Liver (tissue), 3 donors: Measurements from ENCODE around the gene SYNGR1.

Experiments used
- CTCF ChIP-seq: fragments of 150-350 bp; IDR thresholded peaks from 2 replicates; pipeline ENCODE4 v1.5.1; 2017; ENCODE audit warnings: improper control_type of control experiment, low read depth, low read length; ENCODE audit not compliant: missing input control
- EGR1 ChIP-seq, 2 donors: IDR thresholded peaks; 2 replicates each; pipeline ENCODE4 v1.6.1; 2016 to 2018; ENCODE audit warnings: antibody characterized with exemption in 2 of 2, low read depth in 2 of 2
- FOXA1 ChIP-seq: IDR thresholded peaks from 2 replicates; pipeline ENCODE4 v1.6.1; 2016; ENCODE audit warnings: antibody characterized with exemption
- HNF4G ChIP-seq: IDR thresholded peaks from 2 replicates; pipeline ENCODE4 v1.6.1; 2016; ENCODE audit warnings: antibody characterized with exemption
- JUND ChIP-seq, 2 donors: IDR thresholded peaks; 2 replicates each; pipeline ENCODE4 v1.6.1; 2016; ENCODE audit warnings: antibody characterized with exemption in 2 of 2
- MAX ChIP-seq: IDR thresholded peaks from 2 replicates; pipeline ENCODE4 v1.6.1; 2016; ENCODE audit warnings: antibody characterized with exemption
- RAD21 ChIP-seq, 2 donors: IDR thresholded peaks; 2 replicates each; pipeline ENCODE4 v1.6.1; 2016; ENCODE audit warnings: antibody characterized with exemption in 2 of 2, mild to moderate bottlenecking in 2 of 2
- REST ChIP-seq: IDR thresholded peaks from 2 replicates; pipeline ENCODE4 v1.6.1; 2016; ENCODE audit warnings: antibody characterized with exemption, mild to moderate bottlenecking
- RXRA ChIP-seq, 2 donors: IDR thresholded peaks; 2 replicates each; pipeline ENCODE4 v1.6.1; 2017 to 2018; ENCODE audit warnings: antibody characterized with exemption in 2 of 2, mild to moderate bottlenecking in 1 of 2
- SP1 ChIP-seq: IDR thresholded peaks from 2 replicates; pipeline ENCODE4 v1.6.1; 2018; ENCODE audit warnings: antibody characterized with exemption, mild to moderate bottlenecking
- TAF1 ChIP-seq: conservative IDR thresholded peaks from 2 replicates; pipeline ENCODE4 v1.6.1; 2016; ENCODE audit warnings: antibody characterized with exemption, mild to moderate bottlenecking
- ZBTB33 ChIP-seq: IDR thresholded peaks from 2 replicates; pipeline ENCODE4 v1.6.1; 2016; ENCODE audit warnings: antibody characterized with exemption
- donor health status: healthy.
- donor health status: healthy.

- TF ChIP-seq EGR1 (IDR thresholded peaks at IDR 0.05; ENCODE audit: low read depth in 2 of 2) (no peak), CTCF (no peak), RXRA (IDR thresholded peaks at IDR 0.05) (no peak), HNF4G (no peak), REST (no peak), RAD21 (IDR thresholded peaks at IDR 0.05) (no peak), MAX (no peak), TAF1 (no peak), FOXA1 (no peak), SP1 (no peak), JUND (IDR thresholded peaks at IDR 0.05) (no peak), ZBTB33 (no peak)
These were observed 68.9 kb downstream of the SYNGR1 start for GRCh38 chr22:39418696-39419095.
